Tibial nerve (tissue), 4 donors: ENCODE measurements around the gene MAPRE2. TPM values are rescaled to one million over a fixed set of nuclear protein-coding genes. Genes with fewer than 3 reads are reported as not detected.

Source experiments
- DNase-seq, 2 donors: peaks; one replicate each; pipeline ENCODE4 v3.0.0-alpha.2; 2019; ENCODE audit warnings: low spot score in 2 of 2
- H3K27ac ChIP-seq, 4 donors: fragments of 200-600 bp; sonication (generic) in 3 of 4; one replicate each; pipeline ENCODE4 v1.5.1; 2017 to 2019; ENCODE audit warnings: mild to moderate bottlenecking in 1 of 4
- H3K27me3 ChIP-seq, 2 donors: fragments of 200-600 bp; sonication (generic) in 1 of 2; one replicate each; pipeline versions ENCODE4 v1.5.1 to v1.6.0; 2017 to 2019
- H3K36me3 ChIP-seq, 3 donors: fragments of 200-600 bp; sonication (generic); one replicate each; pipeline ENCODE4 v1.5.1; 2018 to 2019
- H3K4me1 ChIP-seq, 4 donors: fragments of 200-600 bp; sonication (generic) in 3 of 4; one replicate each; pipeline ENCODE4 v1.5.1; 2017 to 2019
- H3K4me3 ChIP-seq, 4 donors: fragments of 200-600 bp; sonication (generic) in 3 of 4; one replicate each; pipeline ENCODE4 v1.5.1; 2017 to 2019; ENCODE audit warnings: mild to moderate bottlenecking in 1 of 4, moderate library complexity in 1 of 4
- H3K9me3 ChIP-seq, 4 donors: fragments of 200-600 bp; sonication (generic) in 3 of 4; one replicate each; pipeline ENCODE4 v1.5.1; 2017 to 2019
- EP300 ChIP-seq, 2 donors: sonication (generic); formaldehyde crosslinking; IDR thresholded peaks; one replicate each; pipeline ENCODE4 v1.6.1; 2017; ENCODE audit warnings: antibody characterized with exemption in 2 of 2, mild to moderate bottlenecking in 1 of 2
- POLR2A ChIP-seq, 2 donors: fragments of 450-650 bp; IDR thresholded peaks; one replicate each; pipeline ENCODE4 v1.6.1; 2017; ENCODE audit warnings: antibody characterized with exemption in 2 of 2, mild to moderate bottlenecking in 2 of 2, moderate library complexity in 2 of 2
- WGBS, 2 donors: methylation state at CpG; one replicate each; pipeline ENCODE4 v1.1.5; 2018; 5-methylcytosine and 5-hydroxymethylcytosine counted together
- total RNA-seq, 4 donors: library from RNA; depleted of rRNA; stranded (reverse); fragments of >200 nt; gene quantifications; one replicate each; pipeline ENCODE4 v1.1.0, GENCODE V29; 2016
- TF ChIP-seq, protein P1 (sequence below), 5 experiments: fragments of 200-600 bp in 3 of 5; fragments of 450-650 bp in 2 of 5; sonication (generic) in 3 of 5; IDR thresholded peaks; one replicate each; pipeline ENCODE4 v1.5.1; 2016 to 2019; ENCODE audit warnings: antibody characterized with exemption in 5 of 5, mild to moderate bottlenecking in 3 of 5, moderate library complexity in 2 of 5

The MAPRE2 gene
- total RNA-seq, 4 donors from 2014 or later, result 18.9 to 33.3 (median 29.4) TPM

DNA sequence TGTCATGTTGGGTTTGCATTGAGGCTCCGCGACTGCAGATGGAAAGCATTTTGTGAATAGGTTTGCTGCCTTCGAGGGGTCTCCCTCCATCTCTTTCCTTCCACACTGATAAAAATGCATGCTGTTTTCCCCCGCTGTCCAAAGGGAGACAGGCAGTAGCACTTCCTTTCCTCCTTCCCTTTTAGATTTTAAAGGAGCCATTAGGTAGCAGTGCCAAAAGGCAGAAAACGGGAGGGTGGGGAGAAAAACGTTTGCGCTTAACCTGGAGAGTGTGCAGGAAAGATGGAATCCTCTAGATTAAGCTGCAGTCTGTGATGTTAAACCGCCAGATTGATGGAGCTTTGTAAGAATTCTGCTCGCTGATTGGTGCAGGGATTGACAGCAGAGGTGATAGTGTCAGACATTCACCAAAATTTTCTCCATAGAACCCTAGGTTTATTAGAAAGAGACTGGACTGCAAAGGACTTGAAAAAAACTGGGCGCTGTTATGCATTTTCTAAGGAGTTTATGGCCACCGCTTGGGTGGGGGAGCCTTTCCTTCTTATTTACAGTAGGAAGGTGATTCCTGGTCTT, 688 bp downstream of the MAPRE2 start:
- Histone ChIP-seq H3K4me1 (peaks cover 0 to 51% (median 39%) of the 10 kb centered on the region in 4 donors), H3K36me3 (no peaks in the 10 kb centered on the region), H3K27ac (peak overlapping the region; percentile 83 to 96 (median 91)), H3K4me3 (peak overlapping the region; percentile 70 to 90 (median 81)), H3K27me3 (no peaks in the 10 kb centered on the region), H3K9me3 (no peaks in the 10 kb centered on the region)
- TF ChIP-seq, protein P1, sequence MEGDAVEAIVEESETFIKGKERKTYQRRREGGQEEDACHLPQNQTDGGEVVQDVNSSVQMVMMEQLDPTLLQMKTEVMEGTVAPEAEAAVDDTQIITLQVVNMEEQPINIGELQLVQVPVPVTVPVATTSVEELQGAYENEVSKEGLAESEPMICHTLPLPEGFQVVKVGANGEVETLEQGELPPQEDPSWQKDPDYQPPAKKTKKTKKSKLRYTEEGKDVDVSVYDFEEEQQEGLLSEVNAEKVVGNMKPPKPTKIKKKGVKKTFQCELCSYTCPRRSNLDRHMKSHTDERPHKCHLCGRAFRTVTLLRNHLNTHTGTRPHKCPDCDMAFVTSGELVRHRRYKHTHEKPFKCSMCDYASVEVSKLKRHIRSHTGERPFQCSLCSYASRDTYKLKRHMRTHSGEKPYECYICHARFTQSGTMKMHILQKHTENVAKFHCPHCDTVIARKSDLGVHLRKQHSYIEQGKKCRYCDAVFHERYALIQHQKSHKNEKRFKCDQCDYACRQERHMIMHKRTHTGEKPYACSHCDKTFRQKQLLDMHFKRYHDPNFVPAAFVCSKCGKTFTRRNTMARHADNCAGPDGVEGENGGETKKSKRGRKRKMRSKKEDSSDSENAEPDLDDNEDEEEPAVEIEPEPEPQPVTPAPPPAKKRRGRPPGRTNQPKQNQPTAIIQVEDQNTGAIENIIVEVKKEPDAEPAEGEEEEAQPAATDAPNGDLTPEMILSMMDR (IDR thresholded peaks at IDR 0.05), result no peak
- TF ChIP-seq EP300 (IDR thresholded peaks at IDR 0.05) (no peak), POLR2A (IDR thresholded peaks at IDR 0.05) (no peak)
- DNase-seq, result no peak
- 1 to 2% methylated on average over 11 of the region's 11 CpGs for WGBS, 2 donors

DNA sequence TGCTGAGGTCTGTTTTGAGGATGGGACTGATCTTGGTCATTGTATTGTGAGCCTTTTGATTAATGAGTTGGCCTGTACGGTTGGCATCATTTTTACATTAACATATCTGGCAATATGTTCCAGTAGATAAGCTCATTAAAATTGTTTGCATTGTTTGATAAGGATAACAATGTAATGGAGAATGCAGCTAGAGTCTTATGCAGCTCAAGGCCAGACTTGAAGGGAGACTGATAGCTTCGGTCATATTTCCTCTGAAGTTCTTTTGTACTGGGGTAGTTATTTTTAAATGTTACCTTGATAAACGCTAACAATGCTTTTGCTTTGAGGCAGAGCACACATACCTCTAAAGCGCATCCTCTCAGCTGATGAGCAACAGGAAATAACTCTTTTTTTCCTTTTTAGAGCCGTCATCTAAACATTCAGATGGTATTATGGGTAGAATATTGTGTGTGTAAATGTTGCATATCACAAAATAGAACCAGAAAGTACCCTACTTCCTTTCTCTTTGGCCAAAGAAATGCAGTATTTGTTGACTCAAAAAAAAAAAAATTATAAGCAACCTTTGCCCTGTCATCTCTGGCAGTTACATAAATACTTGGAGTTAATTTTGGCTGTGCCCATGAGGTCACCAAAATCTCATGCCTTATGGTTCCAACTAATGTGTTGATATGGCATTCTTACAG, 1.3 kb downstream of the MAPRE2 start:
- TF ChIP-seq EP300 (IDR thresholded peaks at IDR 0.05), result no peak
- 9 to 18% methylated on average over 5 of the region's 5 CpGs for WGBS, 2 donors
- DNase-seq, result no peak
- Histone ChIP-seq H3K27me3 (no peaks in the 10 kb centered on the region), H3K4me1 (peaks cover 0 to 55% (median 39%) of the 10 kb centered on the region in 4 donors), H3K36me3 (no peaks in the 10 kb centered on the region), H3K4me3 (peak overlapping the region; percentile 70 to 90 (median 81)), H3K9me3 (no peaks in the 10 kb centered on the region), H3K27ac (peak overlapping the region; percentile 83 to 96 (median 91))

- peak overlapping the region in 2 of 4 donors; percentile 76 to 90 for H3K4me3 ChIP-seq
- DNase-seq, result no peak
- WGBS, 2 donors, result 22 to 25% methylated on average over 5 of the region's 5 CpGs
- no peaks in the 10 kb centered on the region for H3K27me3 ChIP-seq
- TF ChIP-seq POLR2A (IDR thresholded peaks at IDR 0.05) (no peak), EP300 (IDR thresholded peaks at IDR 0.05) (no peak)
- TF ChIP-seq, protein P1 (IDR thresholded peaks at IDR 0.05), result no peak
- peak overlapping the region; percentile 83 to 96 (median 91) for H3K27ac ChIP-seq
- H3K4me1 ChIP-seq, result peaks cover 0 to 55% (median 39%) of the 10 kb centered on the region in 4 donors
- no peaks in the 10 kb centered on the region for H3K9me3 ChIP-seq
- H3K36me3 ChIP-seq, result no peaks in the 10 kb centered on the region
Observed at GRCh38 chr18:35043207-35043606, 2.0 kb downstream of the MAPRE2 start.

DNA sequence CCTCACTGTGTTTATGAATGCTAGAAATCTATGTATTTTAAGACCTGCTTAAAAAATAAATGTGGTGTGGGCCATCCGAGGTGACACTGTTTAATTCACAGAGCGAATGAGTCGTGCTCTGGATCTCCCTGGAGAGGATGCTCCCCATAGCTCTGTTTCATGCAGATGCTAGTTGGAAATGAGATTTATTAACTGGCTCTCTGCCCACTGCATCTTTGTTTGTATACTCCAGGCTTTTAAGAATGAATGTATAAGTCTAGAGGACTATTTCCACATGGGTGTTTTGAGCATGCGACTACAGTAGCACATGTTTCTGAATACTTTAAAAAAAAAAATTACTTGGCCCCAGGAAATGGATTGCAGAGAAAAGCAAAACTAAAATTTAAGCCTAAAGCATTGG, 3.9 kb downstream of the MAPRE2 start:
- DNase-seq, result no peak
- H3K27ac ChIP-seq, result peak overlapping the region in 3 of 4 donors; percentile 52 to 96 (median 92)
- peaks cover 0 to 69% (median 46%) of the 10 kb centered on the region in 4 donors for H3K4me1 ChIP-seq
- H3K4me3 ChIP-seq, result peak overlapping the region in 2 of 4 donors; percentile 8 to 16
- H3K36me3 ChIP-seq, result no peaks in the 10 kb centered on the region
- no peaks in the 10 kb centered on the region for H3K27me3 ChIP-seq
- TF ChIP-seq POLR2A (IDR thresholded peaks at IDR 0.05), result no peak
- no peak for TF ChIP-seq EP300 (IDR thresholded peaks at IDR 0.05)
- TF ChIP-seq, protein P1 (IDR thresholded peaks at IDR 0.05), result no peak
- 10 to 15% methylated on average over 4 of the region's 4 CpGs for WGBS, 2 donors
- H3K9me3 ChIP-seq, result no peaks in the 10 kb centered on the region

DNA sequence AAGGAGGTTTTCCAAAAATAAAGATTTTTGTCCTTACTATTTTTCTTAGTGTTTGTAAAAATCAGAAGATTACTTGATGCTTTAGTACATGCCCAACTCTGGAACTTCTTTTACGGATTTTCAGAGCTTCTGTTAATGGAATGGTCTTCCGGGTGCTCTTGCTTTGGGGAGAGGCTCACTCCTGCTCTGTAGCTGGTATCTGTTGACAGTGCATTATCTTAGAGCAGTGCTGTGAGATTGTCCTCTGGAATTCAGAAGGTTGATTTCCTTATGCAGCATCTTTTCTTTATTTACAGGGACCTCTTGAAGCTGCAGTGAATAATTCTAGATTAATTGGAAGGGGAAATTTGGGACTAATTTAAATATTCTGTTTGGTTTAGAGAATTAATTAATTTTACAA, 4.6 kb downstream of the MAPRE2 start:
- 15 to 20% methylated on average over 2 of the region's 2 CpGs for WGBS, 2 donors
- Histone ChIP-seq H3K27me3 (no peaks in the 10 kb centered on the region), H3K27ac (peak overlapping the region; percentile 45 to 96 (median 72)), H3K4me3 (peak overlapping the region in 3 of 4 donors; percentile 0 to 22 (median 16)), H3K4me1 (peaks cover 0 to 71% (median 49%) of the 10 kb centered on the region in 4 donors), H3K9me3 (no peaks in the 10 kb centered on the region), H3K36me3 (no peaks in the 10 kb centered on the region)
- TF ChIP-seq POLR2A (IDR thresholded peaks at IDR 0.05) (no peak), EP300 (IDR thresholded peaks at IDR 0.05) (no peak)
- TF ChIP-seq, protein P1 (IDR thresholded peaks at IDR 0.05), result no peak
- DNase-seq, result no peak
